ENCODE data around the gene MAP3K15. TPM values are rescaled to one million over a fixed set of nuclear protein-coding genes. Genes with fewer than 3 reads are reported as not detected.

Gene MAP3K15
- total RNA-seq, 1 donor from 2014 or later, result 2.9 TPM

DNA sequence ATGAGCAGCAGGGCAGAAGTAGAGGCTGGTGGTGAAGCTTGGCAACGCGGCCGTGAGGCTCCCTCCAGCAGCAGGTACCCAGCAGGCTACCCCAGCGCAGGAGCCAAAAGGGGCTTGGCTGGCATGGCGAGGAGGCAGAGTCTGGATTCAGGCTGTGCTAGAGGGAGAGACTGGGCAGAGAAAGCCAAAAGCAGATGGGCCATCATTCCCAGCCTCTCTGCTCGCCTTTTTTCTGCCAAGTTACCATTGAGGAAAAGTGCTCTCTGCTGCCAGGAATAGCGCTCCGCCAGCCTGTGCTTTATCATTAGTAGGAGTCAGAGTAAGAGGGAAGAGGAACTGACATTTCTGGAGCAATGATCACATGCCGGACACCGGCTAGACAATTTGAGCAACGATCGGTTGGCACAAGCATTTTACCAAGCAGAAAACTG, 28.7 kb upstream of the MAP3K15 start:
- H3K4me3 Mint-ChIP-seq, result no peak overlapping the region
- H3K27me3 Mint-ChIP-seq, result peaks cover 3% of the 10 kb centered on the region
- no peak overlapping the region for H3K27ac Mint-ChIP-seq
- H3K9me3 Mint-ChIP-seq, result no peaks in the 10 kb centered on the region
- no peak for DNase-seq (ENCODE audit: extremely low spot score, unreplicated experiment)
- TF ChIP-seq, protein P1, sequence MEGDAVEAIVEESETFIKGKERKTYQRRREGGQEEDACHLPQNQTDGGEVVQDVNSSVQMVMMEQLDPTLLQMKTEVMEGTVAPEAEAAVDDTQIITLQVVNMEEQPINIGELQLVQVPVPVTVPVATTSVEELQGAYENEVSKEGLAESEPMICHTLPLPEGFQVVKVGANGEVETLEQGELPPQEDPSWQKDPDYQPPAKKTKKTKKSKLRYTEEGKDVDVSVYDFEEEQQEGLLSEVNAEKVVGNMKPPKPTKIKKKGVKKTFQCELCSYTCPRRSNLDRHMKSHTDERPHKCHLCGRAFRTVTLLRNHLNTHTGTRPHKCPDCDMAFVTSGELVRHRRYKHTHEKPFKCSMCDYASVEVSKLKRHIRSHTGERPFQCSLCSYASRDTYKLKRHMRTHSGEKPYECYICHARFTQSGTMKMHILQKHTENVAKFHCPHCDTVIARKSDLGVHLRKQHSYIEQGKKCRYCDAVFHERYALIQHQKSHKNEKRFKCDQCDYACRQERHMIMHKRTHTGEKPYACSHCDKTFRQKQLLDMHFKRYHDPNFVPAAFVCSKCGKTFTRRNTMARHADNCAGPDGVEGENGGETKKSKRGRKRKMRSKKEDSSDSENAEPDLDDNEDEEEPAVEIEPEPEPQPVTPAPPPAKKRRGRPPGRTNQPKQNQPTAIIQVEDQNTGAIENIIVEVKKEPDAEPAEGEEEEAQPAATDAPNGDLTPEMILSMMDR (conservative IDR thresholded peaks at IDR 0.05), result no peak
- H3K36me3 Mint-ChIP-seq, result no peaks in the 10 kb centered on the region
- no peaks in the 10 kb centered on the region for H3K4me1 Mint-ChIP-seq (ENCODE audit: unreplicated experiment)

DNA sequence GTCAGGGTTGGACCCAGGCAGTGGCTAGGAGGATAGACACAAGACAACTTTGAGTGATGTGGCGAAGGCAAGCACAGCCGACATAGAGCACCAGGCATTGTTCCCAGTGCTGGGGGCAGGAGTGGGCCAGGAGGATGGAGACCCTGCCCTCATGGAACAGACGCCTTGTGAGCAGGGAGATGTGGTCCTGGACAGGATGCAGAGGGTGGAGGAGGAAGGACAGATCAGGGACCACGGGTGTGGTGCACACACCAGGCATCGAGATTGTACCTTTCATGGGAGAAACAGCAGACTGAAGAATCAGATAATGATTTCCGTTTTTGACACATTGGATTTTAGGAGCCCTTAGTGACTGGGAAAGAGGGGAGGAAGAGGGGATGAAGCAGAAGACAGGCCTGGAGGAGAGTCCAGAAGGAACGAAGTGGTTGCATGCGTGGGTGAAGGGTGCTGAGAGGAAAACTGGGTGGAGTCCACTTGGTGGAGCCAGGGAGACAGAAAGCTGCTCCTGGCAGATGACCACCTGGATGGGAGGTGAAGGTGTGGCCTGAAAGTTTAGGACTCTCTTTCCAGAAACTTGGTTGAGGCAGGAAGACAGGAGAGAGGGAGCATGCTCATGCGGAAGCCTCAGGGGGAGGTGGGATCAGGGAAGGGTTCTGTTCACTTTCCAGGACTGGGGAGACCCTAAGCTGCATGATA, 27.9 kb upstream of the MAP3K15 start:
- no peaks in the 10 kb centered on the region for H3K4me1 Mint-ChIP-seq (ENCODE audit: unreplicated experiment)
- H3K9me3 Mint-ChIP-seq, result no peaks in the 10 kb centered on the region
- no peak overlapping the region for H3K4me3 Mint-ChIP-seq

DNA sequence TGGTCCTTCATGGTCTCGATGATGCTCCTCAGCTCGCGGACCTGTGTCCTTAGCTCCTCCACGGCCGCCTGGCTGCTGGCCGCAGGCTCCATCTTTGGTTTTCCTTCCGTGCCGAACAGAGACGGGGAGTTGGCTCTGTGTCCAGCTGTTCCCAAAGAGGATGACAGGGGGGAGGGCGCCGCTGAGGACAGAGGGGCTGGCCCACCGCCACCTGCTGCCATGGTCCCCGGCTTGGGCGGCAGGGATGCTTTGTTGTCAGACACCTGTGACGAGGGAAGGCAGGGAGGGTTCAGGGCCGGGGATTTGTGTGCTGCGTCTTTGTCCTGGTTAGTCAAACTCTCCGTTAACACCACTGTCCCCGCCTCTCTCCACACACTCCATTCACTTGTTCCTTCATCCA, 26.6 kb upstream of the MAP3K15 start:
- DNase-seq (ENCODE audit: extremely low spot score, unreplicated experiment), result no peak
- Mint-ChIP-seq H3K27me3 (peaks cover 3% of the 10 kb centered on the region), H3K4me3 (no peak overlapping the region), H3K9me3 (no peaks in the 10 kb centered on the region), H3K27ac (no peak overlapping the region), H3K4me1 (ENCODE audit: unreplicated experiment) (no peaks in the 10 kb centered on the region), H3K36me3 (no peaks in the 10 kb centered on the region)
- TF ChIP-seq, protein P1 (conservative IDR thresholded peaks at IDR 0.05), result no peak

More for the DNA sequence above, 27.9 kb upstream of the MAP3K15 start:
- H3K27ac Mint-ChIP-seq, result no peak overlapping the region
- TF ChIP-seq, protein P1 (conservative IDR thresholded peaks at IDR 0.05), result no peak
- peaks cover 3% of the 10 kb centered on the region for H3K27me3 Mint-ChIP-seq
- H3K36me3 Mint-ChIP-seq, result no peaks in the 10 kb centered on the region
- DNase-seq (ENCODE audit: extremely low spot score, unreplicated experiment), result no peak

DNA sequence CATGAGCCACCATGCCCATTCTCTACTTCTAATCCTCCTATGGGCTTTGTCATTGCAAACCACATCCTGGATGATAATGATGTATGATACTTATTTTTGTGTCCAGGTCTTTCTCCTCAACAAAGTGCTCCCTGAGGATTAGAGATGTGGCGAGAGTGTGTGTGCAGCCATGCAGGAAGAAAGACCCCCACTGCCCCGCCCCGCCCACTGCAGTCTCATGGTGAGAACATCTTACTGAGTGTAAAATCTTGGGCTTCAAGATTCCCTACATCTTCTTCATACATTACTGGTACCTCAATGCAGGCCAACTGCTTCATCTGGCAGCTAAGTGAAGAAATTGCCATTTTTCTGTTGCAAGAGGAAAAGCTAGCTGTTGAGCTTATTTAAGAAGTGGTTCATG, 25.9 kb upstream of the MAP3K15 start:
- Mint-ChIP-seq H3K36me3 (no peaks in the 10 kb centered on the region), H3K27me3 (peaks cover 3% of the 10 kb centered on the region), H3K4me1 (ENCODE audit: unreplicated experiment) (no peaks in the 10 kb centered on the region), H3K4me3 (no peak overlapping the region), H3K27ac (no peak overlapping the region), H3K9me3 (no peaks in the 10 kb centered on the region)
- no peak for DNase-seq (ENCODE audit: extremely low spot score, unreplicated experiment)
- TF ChIP-seq, protein P1 (conservative IDR thresholded peaks at IDR 0.05), result no peak

DNA sequence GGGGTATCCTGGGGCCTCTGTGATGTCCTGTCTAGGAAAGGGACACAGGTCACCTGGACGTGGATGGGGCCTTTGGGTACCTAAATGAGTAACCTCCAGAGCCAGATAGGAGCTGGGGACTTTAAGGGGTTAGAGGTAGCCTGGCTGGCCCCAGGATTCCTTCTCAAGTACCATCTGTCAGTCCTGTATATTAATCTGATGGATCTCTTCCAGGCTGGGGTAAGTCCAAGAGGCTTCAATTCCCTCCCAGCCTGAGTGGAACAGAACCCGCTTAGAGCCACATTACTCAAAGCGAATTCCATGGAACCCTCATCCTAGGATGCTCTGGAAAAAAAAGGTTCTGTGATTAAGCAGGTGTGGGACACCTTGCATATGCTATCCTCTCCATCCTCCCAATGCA, 24.8 kb upstream of the MAP3K15 start:
- Mint-ChIP-seq H3K4me1 (ENCODE audit: unreplicated experiment) (no peaks in the 10 kb centered on the region), H3K9me3 (no peaks in the 10 kb centered on the region), H3K27me3 (peaks cover 3% of the 10 kb centered on the region), H3K27ac (no peak overlapping the region), H3K36me3 (no peaks in the 10 kb centered on the region), H3K4me3 (no peak overlapping the region)
- TF ChIP-seq, protein P1 (conservative IDR thresholded peaks at IDR 0.05), result no peak
- no peak for DNase-seq (ENCODE audit: extremely low spot score, unreplicated experiment)

Data from type B pancreatic cell (in vitro differentiated cells).